ENCODE measurements around the gene HDDC3.

- TF ChIP-seq CTCF (IDR thresholded peaks at IDR 0.05) (no peak), YY1 (IDR thresholded peaks at IDR 0.05; ENCODE audit: low read depth) (no peak), RXRA (IDR thresholded peaks at IDR 0.05; ENCODE audit: borderline replicate concordance, low read depth) (no peak), MAX (IDR thresholded peaks at IDR 0.05; ENCODE audit: low read depth) (no peak), GABPA (IDR thresholded peaks at IDR 0.05; ENCODE audit: low read depth) (no peak), EP300 (IDR thresholded peaks at IDR 0.05; ENCODE audit: borderline replicate concordance in 1 of 2, low read depth in 1 of 2, low read length in 1 of 2) (no peak), MEF2A (IDR thresholded peaks at IDR 0.05; ENCODE audit: borderline replicate concordance, low read depth) (no peak), RFX5 (IDR thresholded peaks at IDR 0.05; ENCODE audit: low read length) (no peak), SIN3A (IDR thresholded peaks at IDR 0.05; ENCODE audit: borderline replicate concordance, low read depth, low read length) (no peak)
- TF ChIP-seq, protein P1, sequence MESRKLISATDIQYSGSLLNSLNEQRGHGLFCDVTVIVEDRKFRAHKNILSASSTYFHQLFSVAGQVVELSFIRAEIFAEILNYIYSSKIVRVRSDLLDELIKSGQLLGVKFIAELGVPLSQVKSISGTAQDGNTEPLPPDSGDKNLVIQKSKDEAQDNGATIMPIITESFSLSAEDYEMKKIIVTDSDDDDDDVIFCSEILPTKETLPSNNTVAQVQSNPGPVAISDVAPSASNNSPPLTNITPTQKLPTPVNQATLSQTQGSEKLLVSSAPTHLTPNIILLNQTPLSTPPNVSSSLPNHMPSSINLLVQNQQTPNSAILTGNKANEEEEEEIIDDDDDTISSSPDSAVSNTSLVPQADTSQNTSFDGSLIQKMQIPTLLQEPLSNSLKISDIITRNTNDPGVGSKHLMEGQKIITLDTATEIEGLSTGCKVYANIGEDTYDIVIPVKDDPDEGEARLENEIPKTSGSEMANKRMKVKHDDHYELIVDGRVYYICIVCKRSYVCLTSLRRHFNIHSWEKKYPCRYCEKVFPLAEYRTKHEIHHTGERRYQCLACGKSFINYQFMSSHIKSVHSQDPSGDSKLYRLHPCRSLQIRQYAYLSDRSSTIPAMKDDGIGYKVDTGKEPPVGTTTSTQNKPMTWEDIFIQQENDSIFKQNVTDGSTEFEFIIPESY (IDR thresholded peaks at IDR 0.05; ENCODE audit: borderline replicate concordance, low read depth), result no peak
These were observed 30.9 kb downstream of the HDDC3 start for GRCh38 chr15:90901175-90902039.

Measured in SK-N-SH (cell line).